ENCODE results near the gene NIPAL3. TPM values are rescaled to one million over a fixed set of nuclear protein-coding genes. Genes with fewer than 3 reads are reported as not detected.

Gene NIPAL3
- total RNA-seq, 4 donors from 2014 or later = 22.3 to 45.7 (median 35.6) TPM

GRCh38 chr1:24425441-24425840 lies 9.8 kb downstream of the NIPAL3 start:
- Histone ChIP-seq H3K4me1 (no peaks in the 10 kb centered on the region), H3K4me3 (no peak overlapping the region), H3K9me3 (no peaks in the 10 kb centered on the region), H3K27ac (no peak overlapping the region), H3K27me3 (no peaks in the 10 kb centered on the region), H3K36me3 (peaks cover 0 to 30% of the 10 kb centered on the region in 2 donors)
- TF ChIP-seq EP300 (IDR thresholded peaks at IDR 0.05) = no peak
- TF ChIP-seq CTCF (IDR thresholded peaks at IDR 0.05) = no peak
- no peak for ATAC-seq
- 74 to 80% methylated on average over 3 of the region's 3 CpGs for WGBS, 2 donors (ENCODE audit: low coverage in 1 of 2)

- no peaks in the 10 kb centered on the region for H3K4me1 ChIP-seq
- no peaks in the 10 kb centered on the region for H3K9me3 ChIP-seq
- peaks cover 0 to 25% of the 10 kb centered on the region in 2 donors for H3K36me3 ChIP-seq
- no peak for TF ChIP-seq POLR2A (IDR thresholded peaks at IDR 0.05)
- TF ChIP-seq POLR2AphosphoS5 (IDR thresholded peaks at IDR 0.05) = no peak
- TF ChIP-seq EP300 (IDR thresholded peaks at IDR 0.05) = no peak
- 88 to 93% methylated on average over 5 to 7 of the region's 7 CpGs for WGBS, 2 donors (ENCODE audit: low coverage in 1 of 2)
- no peaks in the 10 kb centered on the region for H3K27me3 ChIP-seq
- no peak for ATAC-seq
- no peak overlapping the region for H3K27ac ChIP-seq
- H3K4me3 ChIP-seq = no peak overlapping the region
Measured at GRCh38 chr1:24425922-24426321, 10.3 kb downstream of the NIPAL3 start.

- TF ChIP-seq POLR2A (IDR thresholded peaks at IDR 0.05) (no peak), EP300 (IDR thresholded peaks at IDR 0.05) (no peak), POLR2AphosphoS5 (IDR thresholded peaks at IDR 0.05) (no peak), CTCF (IDR thresholded peaks at IDR 0.05) (no peak)
- no peak for ATAC-seq
- Histone ChIP-seq H3K4me1 (no peaks in the 10 kb centered on the region), H3K9me3 (no peaks in the 10 kb centered on the region), H3K4me3 (no peak overlapping the region), H3K27ac (no peak overlapping the region), H3K27me3 (no peaks in the 10 kb centered on the region), H3K36me3 (peaks cover 0 to 14% of the 10 kb centered on the region in 2 donors)
- 90 to 94% methylated on average over 4 of the region's 7 CpGs for WGBS, 2 donors (ENCODE audit: low coverage in 1 of 2)
Measured at GRCh38 chr1:24426744-24427544, 11.3 kb downstream of the NIPAL3 start.

- peaks cover 0 to 9% of the 10 kb centered on the region in 2 donors for H3K36me3 ChIP-seq
- H3K4me1 ChIP-seq = no peaks in the 10 kb centered on the region
- H3K27ac ChIP-seq = no peak overlapping the region
- WGBS, 2 donors (ENCODE audit: low coverage in 1 of 2) = 78 to 88% methylated on average over 1 of the region's 1 CpG
- H3K4me3 ChIP-seq = no peak overlapping the region
- no peaks in the 10 kb centered on the region for H3K9me3 ChIP-seq
- H3K27me3 ChIP-seq = no peaks in the 10 kb centered on the region
- TF ChIP-seq EP300 (IDR thresholded peaks at IDR 0.05) (no peak), POLR2A (IDR thresholded peaks at IDR 0.05) (no peak), POLR2AphosphoS5 (IDR thresholded peaks at IDR 0.05) (no peak), CTCF (IDR thresholded peaks at IDR 0.05) (no peak)
- ATAC-seq = no peak
Measured at GRCh38 chr1:24427545-24427862, 11.9 kb downstream of the NIPAL3 start.

GRCh38 chr1:24435782-24436365 lies 20.3 kb downstream of the NIPAL3 start:
- H3K27me3 ChIP-seq = no peaks in the 10 kb centered on the region
- WGBS, 2 donors (ENCODE audit: low coverage in 1 of 2) = 81 to 83% methylated on average over 7 of the region's 8 CpGs
- H3K27ac ChIP-seq = no peak overlapping the region
- no peak overlapping the region for H3K4me3 ChIP-seq
- peaks cover 0 to 9% of the 10 kb centered on the region in 2 donors for H3K36me3 ChIP-seq
- ATAC-seq = no peak
- H3K4me1 ChIP-seq = peaks cover 0 to 19% (median 0%) of the 10 kb centered on the region in 3 donors
- no peaks in the 10 kb centered on the region for H3K9me3 ChIP-seq
- no peak for TF ChIP-seq POLR2A (IDR thresholded peaks at IDR 0.05)

Measured in gastroesophageal sphincter (tissue), 4 donors.